Measurements from ENCODE around the gene SCAMP4. TPM values are rescaled to one million over a fixed set of nuclear protein-coding genes. Genes with fewer than 3 reads are reported as not detected.

The SCAMP4 gene
- total RNA-seq, 6 donors from 2014 or later, result 52.0 to 117 (median 75.3) TPM

GRCh38 chr19:1918975-1919374 lies 13.8 kb downstream of the SCAMP4 start:
- H3K27ac ChIP-seq, result no peak overlapping the region
- H3K27me3 ChIP-seq, result no peaks in the 10 kb centered on the region
- no peaks in the 10 kb centered on the region for H3K4me1 ChIP-seq
- no peak for TF ChIP-seq POLR2AphosphoS5 (IDR thresholded peaks at IDR 0.05)
- no peak for TF ChIP-seq CTCF (IDR thresholded peaks at IDR 0.05)
- TF ChIP-seq EP300 (IDR thresholded peaks at IDR 0.05), result no peak
- no peak for TF ChIP-seq POLR2A (IDR thresholded peaks at IDR 0.05)
- no peaks in the 10 kb centered on the region for H3K9me3 ChIP-seq
- no peak overlapping the region for H3K4me3 ChIP-seq
- ATAC-seq (ENCODE audit: low FRiP score in 2 of 2) (no peak), DNase-seq (no peak)
- 94 to 97% methylated on average over 6 to 27 of the region's 28 CpGs for WGBS, 2 donors
- peaks cover 11 to 68% (median 56%) of the 10 kb centered on the region in 4 donors for H3K36me3 ChIP-seq

GRCh38 chr19:1920644-1921043 lies 15.4 kb downstream of the SCAMP4 start:
- no peak for TF ChIP-seq POLR2AphosphoS5 (IDR thresholded peaks at IDR 0.05)
- Histone ChIP-seq H3K27ac (no peak overlapping the region), H3K4me1 (no peaks in the 10 kb centered on the region), H3K27me3 (no peaks in the 10 kb centered on the region), H3K36me3 (peaks cover 14 to 79% (median 64%) of the 10 kb centered on the region in 4 donors), H3K4me3 (no peak overlapping the region), H3K9me3 (no peaks in the 10 kb centered on the region)
- WGBS, 2 donors, result 93% methylated on average over 19 of the region's 19 CpGs; no CpG with 5 or more reads in 1 of the 2 donors
- ATAC-seq (ENCODE audit: low FRiP score in 2 of 2) (no peak), DNase-seq (no peak)

DNA sequence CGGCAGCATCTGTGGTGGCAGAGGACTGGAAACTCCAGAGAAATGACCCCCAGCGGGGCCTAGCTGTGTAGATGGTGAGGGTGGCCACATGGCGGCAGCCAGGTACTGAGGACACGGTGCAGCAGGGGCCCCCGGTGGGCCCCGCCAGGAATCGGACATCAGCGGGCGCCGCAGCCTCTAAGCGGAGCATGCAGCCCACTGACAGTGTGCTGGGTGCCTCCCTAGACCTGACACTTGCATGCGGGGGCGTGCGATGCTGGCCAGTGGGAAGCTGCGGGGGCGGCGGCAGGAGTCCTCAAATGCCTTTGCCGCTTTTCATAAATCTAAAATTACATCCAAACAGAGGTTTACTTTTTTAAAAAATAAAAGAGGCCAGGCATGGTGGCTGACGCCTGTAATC lies 16.1 kb downstream of the SCAMP4 start:
- H3K36me3 ChIP-seq, result peaks cover 14 to 83% (median 64%) of the 10 kb centered on the region in 4 donors
- no peaks in the 10 kb centered on the region for H3K27me3 ChIP-seq
- WGBS, 2 donors, result 98 to 99% methylated on average over 11 to 19 of the region's 19 CpGs
- DNase-seq (no peak), ATAC-seq (ENCODE audit: low FRiP score in 2 of 2) (no peak)
- no peak overlapping the region for H3K27ac ChIP-seq
- no peak overlapping the region for H3K4me3 ChIP-seq
- no peak for TF ChIP-seq POLR2AphosphoS5 (IDR thresholded peaks at IDR 0.05)
- no peak for TF ChIP-seq POLR2A (IDR thresholded peaks at IDR 0.05)
- no peak for TF ChIP-seq EP300 (IDR thresholded peaks at IDR 0.05)
- TF ChIP-seq CTCF (IDR thresholded peaks at IDR 0.05), result no peak
- no peaks in the 10 kb centered on the region for H3K9me3 ChIP-seq
- no peaks in the 10 kb centered on the region for H3K4me1 ChIP-seq

DNA sequence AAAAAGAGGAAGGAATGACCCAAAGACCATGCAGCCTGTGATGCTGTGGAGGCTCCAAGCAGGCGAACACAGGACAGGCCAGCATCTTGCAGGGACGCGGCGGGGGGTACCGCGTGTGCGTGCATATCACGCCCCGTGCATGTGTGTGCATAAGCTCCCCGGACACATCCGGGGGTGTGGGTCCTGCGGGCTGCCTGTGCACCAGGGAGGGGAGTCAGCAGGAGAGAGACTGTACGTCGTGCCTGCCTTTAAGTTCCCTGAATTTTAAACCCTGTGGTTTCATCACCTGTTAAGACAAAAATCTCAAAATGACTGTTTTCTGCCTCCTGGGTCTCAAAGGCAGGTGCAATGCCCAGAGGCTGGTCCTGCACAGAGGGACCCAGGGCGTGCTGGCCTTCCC lies 16.6 kb downstream of the SCAMP4 start:
- ATAC-seq (ENCODE audit: low FRiP score in 2 of 2) (no peak), DNase-seq (peak in 1 of 2 donors; percentile 70)
- peaks cover 14 to 83% (median 64%) of the 10 kb centered on the region in 4 donors for H3K36me3 ChIP-seq
- no peaks in the 10 kb centered on the region for H3K27me3 ChIP-seq
- H3K27ac ChIP-seq, result no peak overlapping the region
- 87 to 91% methylated on average over 15 of the region's 15 CpGs for WGBS, 2 donors
- TF ChIP-seq POLR2AphosphoS5 (IDR thresholded peaks at IDR 0.05) (no peak), EP300 (IDR thresholded peaks at IDR 0.05) (no peak), POLR2A (IDR thresholded peaks at IDR 0.05) (no peak), CTCF (IDR thresholded peaks at IDR 0.05) (no peak)
- H3K4me1 ChIP-seq, result no peaks in the 10 kb centered on the region
- no peaks in the 10 kb centered on the region for H3K9me3 ChIP-seq
- H3K4me3 ChIP-seq, result no peak overlapping the region

- H3K36me3 ChIP-seq, result peaks cover 14 to 75% (median 61%) of the 10 kb centered on the region in 4 donors
- no peak for ATAC-seq (ENCODE audit: low FRiP score in 2 of 2)
- WGBS, 2 donors, result 92 to 96% methylated on average over 21 to 22 of the region's 23 CpGs
These were observed 17.6 kb downstream of the SCAMP4 start for GRCh38 chr19:1922803-1923202.

More at GRCh38 chr19:1922803-1923202, 17.6 kb downstream of the SCAMP4 start:
- Histone ChIP-seq H3K4me3 (no peak overlapping the region), H3K9me3 (no peaks in the 10 kb centered on the region), H3K27ac (no peak overlapping the region), H3K4me1 (no peaks in the 10 kb centered on the region), H3K27me3 (no peaks in the 10 kb centered on the region)
- no peak for DNase-seq
- TF ChIP-seq POLR2AphosphoS5 (IDR thresholded peaks at IDR 0.05) (no peak), POLR2A (IDR thresholded peaks at IDR 0.05) (no peak), CTCF (IDR thresholded peaks at IDR 0.05) (no peak), EP300 (IDR thresholded peaks at IDR 0.05) (no peak)
